ENCODE results near the gene MYO18A. TPM values are rescaled to one million over a fixed set of nuclear protein-coding genes. Genes with fewer than 3 reads are reported as not detected.

Gene MYO18A
- total RNA-seq, 2 donors from 2014 or later: 43.8 to 56.7 TPM

- WGBS, 2 experiments (ENCODE audit: insufficient coverage in 1 of 2, insufficient read length in 1 of 2): 74 to 75% methylated on average over 4 of the region's 4 CpGs
- H3K27me3 ChIP-seq (ENCODE audit: control insufficient read depth, insufficient read depth, low read length, poor library complexity, severe bottlenecking): peaks cover 16% of the 10 kb centered on the region
- Mint-ChIP-seq H3K4me1 (peaks cover 29% of the 10 kb centered on the region), H3K36me3 (ENCODE audit: low read depth) (no peaks in the 10 kb centered on the region), H3K9me3 (peaks cover 12% of the 10 kb centered on the region), H3K4me3 (peak overlapping the region; percentile 72), H3K27ac (no peak overlapping the region), H3K27me3 (ENCODE audit: insufficient read depth) (peaks cover 29% of the 10 kb centered on the region)
- H3K9ac ChIP-seq (ENCODE audit: extremely low read depth, low read length, poor library complexity, severe bottlenecking): no peak overlapping the region
- DNase-seq: no peak
- peaks cover 9% of the 10 kb centered on the region for H3K4me1 ChIP-seq (ENCODE audit: control insufficient read depth, insufficient read depth, low read length)
- no peak overlapping the region for H3K4me3 ChIP-seq (ENCODE audit: low read length)
- no peaks in the 10 kb centered on the region for H3K36me3 ChIP-seq (ENCODE audit: control insufficient read depth, insufficient read depth, low read length)
- TF ChIP-seq CTCF (conservative IDR thresholded peaks at IDR 0.05): no peak
- H3K9me3 ChIP-seq (ENCODE audit: control insufficient read depth, low read length): peaks cover 5% of the 10 kb centered on the region
- no peak overlapping the region for H3K27ac ChIP-seq (ENCODE audit: low read depth, low read length)
These were observed 576 bp upstream of the MYO18A start for GRCh38 chr17:29180788-29181160.

- Histone ChIP-seq H3K9ac (ENCODE audit: extremely low read depth, low read length, poor library complexity, severe bottlenecking) (peak overlapping the region; percentile 31), H3K4me3 (ENCODE audit: low read length) (peak overlapping the region; percentile 84), H3K27me3 (ENCODE audit: control insufficient read depth, insufficient read depth, low read length, poor library complexity, severe bottlenecking) (peaks cover 16% of the 10 kb centered on the region), H3K9me3 (ENCODE audit: control insufficient read depth, low read length) (peaks cover 5% of the 10 kb centered on the region), H3K27ac (ENCODE audit: low read depth, low read length) (peak overlapping the region; percentile 72), H3K4me1 (ENCODE audit: control insufficient read depth, insufficient read depth, low read length) (peaks cover 9% of the 10 kb centered on the region), H3K36me3 (ENCODE audit: control insufficient read depth, insufficient read depth, low read length) (no peaks in the 10 kb centered on the region)
- peak; percentile 98 for DNase-seq
- Mint-ChIP-seq H3K27ac (peak overlapping the region; percentile 93), H3K4me3 (peak overlapping the region; percentile 72), H3K4me1 (peaks cover 29% of the 10 kb centered on the region), H3K36me3 (ENCODE audit: low read depth) (no peaks in the 10 kb centered on the region), H3K9me3 (peaks cover 12% of the 10 kb centered on the region), H3K27me3 (ENCODE audit: insufficient read depth) (peaks cover 29% of the 10 kb centered on the region)
- TF ChIP-seq CTCF (conservative IDR thresholded peaks at IDR 0.05): no peak
- WGBS, 2 experiments (ENCODE audit: insufficient coverage in 1 of 2, insufficient read length in 1 of 2): 3% methylated on average over 28 of the region's 28 CpGs; no CpG with 5 or more reads in 1 of the 2 experiments
These were observed 765 bp downstream of the MYO18A start for GRCh38 chr17:29179232-29180033.

- H3K9ac ChIP-seq (ENCODE audit: extremely low read depth, low read length, poor library complexity, severe bottlenecking): no peak overlapping the region
- H3K4me1 Mint-ChIP-seq: peaks cover 29% of the 10 kb centered on the region
These were observed 1.4 kb downstream of the MYO18A start for GRCh38 chr17:29178750-29179231.

More at GRCh38 chr17:29178750-29179231, 1.4 kb downstream of the MYO18A start:
- Mint-ChIP-seq H3K4me3 (peak overlapping the region; percentile 72), H3K9me3 (peaks cover 8% of the 10 kb centered on the region), H3K27ac (peak overlapping the region; percentile 93), H3K27me3 (ENCODE audit: insufficient read depth) (peaks cover 26% of the 10 kb centered on the region), H3K36me3 (ENCODE audit: low read depth) (no peaks in the 10 kb centered on the region)
- H3K36me3 ChIP-seq (ENCODE audit: control insufficient read depth, insufficient read depth, low read length): no peaks in the 10 kb centered on the region
- H3K9me3 ChIP-seq (ENCODE audit: control insufficient read depth, low read length): peaks cover 2% of the 10 kb centered on the region
- WGBS, 2 experiments (ENCODE audit: insufficient coverage in 1 of 2, insufficient read length in 1 of 2): 40 to 42% methylated on average over 3 to 8 of the region's 8 CpGs
- H3K4me1 ChIP-seq (ENCODE audit: control insufficient read depth, insufficient read depth, low read length): peaks cover 9% of the 10 kb centered on the region
- no peak overlapping the region for H3K27ac ChIP-seq (ENCODE audit: low read depth, low read length)
- H3K4me3 ChIP-seq (ENCODE audit: low read length): peak overlapping the region; percentile 84
- DNase-seq: peak; percentile 78
- H3K27me3 ChIP-seq (ENCODE audit: control insufficient read depth, insufficient read depth, low read length, poor library complexity, severe bottlenecking): peaks cover 16% of the 10 kb centered on the region
- TF ChIP-seq CTCF (conservative IDR thresholded peaks at IDR 0.05): no peak

Measured in endodermal cell (in vitro differentiated cells).